GM21786 (cell line): Measurements from ENCODE around the gene MRPL24.

Source experiments
- ATAC-seq: cut with Tn5 transposase; IDR thresholded peaks from one replicate; pipeline ENCODE4 v1.9.1; 2021; ENCODE audit not compliant: unreplicated experiment

The MRPL24 gene

GRCh38 chr1:156711011-156711817, 29.7 kb downstream of the MRPL24 start:
- no peak for ATAC-seq

- no peak for ATAC-seq
These were observed 31.0 kb downstream of the MRPL24 start for GRCh38 chr1:156709757-156710489.

GRCh38 chr1:156709031-156709430, 31.9 kb downstream of the MRPL24 start:
- ATAC-seq: no peak

- no peak for ATAC-seq
These were observed 32.6 kb downstream of the MRPL24 start for GRCh38 chr1:156708218-156708661.

GRCh38 chr1:156707417-156708217, 33.3 kb downstream of the MRPL24 start:
- no peak for ATAC-seq

GRCh38 chr1:156706657-156707416, 34.1 kb downstream of the MRPL24 start:
- ATAC-seq: no peak

- no peak for ATAC-seq
These were observed 34.8 kb downstream of the MRPL24 start for GRCh38 chr1:156705918-156706656.

- ATAC-seq: no peak
These were observed 35.5 kb downstream of the MRPL24 start, which contains the start of gene CRABP2 for GRCh38 chr1:156705321-156705917. CRABP2 (minus strand) TSS chr1:156705583; CDS start chr1:156705446, 137 bp downstream.

- ATAC-seq: no peak
These were observed 36.0 kb downstream of the MRPL24 start for GRCh38 chr1:156704930-156705320.

- ATAC-seq: no peak
These were observed 36.6 kb downstream of the MRPL24 start for GRCh38 chr1:156704166-156704711.

GRCh38 chr1:156703741-156704140, 37.1 kb downstream of the MRPL24 start:
- no peak for ATAC-seq

- no peak for ATAC-seq
These were observed 37.6 kb downstream of the MRPL24 start for GRCh38 chr1:156703336-156703735.

- ATAC-seq: no peak
These were observed 40.0 kb downstream of the MRPL24 start for GRCh38 chr1:156700736-156701531.

- ATAC-seq: no peak
These were observed 41.9 kb downstream of the MRPL24 start for GRCh38 chr1:156698995-156699394.

GRCh38 chr1:156697481-156697880, 43.4 kb downstream of the MRPL24 start:
- no peak for ATAC-seq

GRCh38 chr1:156696755-156697154, 44.1 kb downstream of the MRPL24 start:
- no peak for ATAC-seq

- ATAC-seq: no peak
These were observed 46.3 kb downstream of the MRPL24 start for GRCh38 chr1:156694690-156694962.

- ATAC-seq: no peak
These were observed 46.8 kb downstream of the MRPL24 start for GRCh38 chr1:156693848-156694689.
